GM19238 (cell line): Measurements from ENCODE around the gene NFATC2.

Experiments used
- DNase-seq: peaks from one replicate; pipeline ENCODE4 v3.0.0; 2011; ENCODE audit warnings: low spot score; ENCODE audit not compliant: insufficient read length

NFATC2 gene

GRCh38 chr20:51516855-51517254 is 25.7 kb downstream of the NFATC2 start:
- DNase-seq, result no peak

GRCh38 chr20:51514836-51515235 is 27.7 kb downstream of the NFATC2 start:
- DNase-seq, result no peak

GRCh38 chr20:51514249-51514648 is 28.3 kb downstream of the NFATC2 start:
- DNase-seq, result no peak

- DNase-seq, result no peak
Measured at GRCh38 chr20:51513545-51513944, 29.0 kb downstream of the NFATC2 start.

GRCh38 chr20:51512645-51513044 is 29.9 kb downstream of the NFATC2 start:
- DNase-seq, result no peak

- DNase-seq, result no peak
Measured at GRCh38 chr20:51511861-51512619, 30.5 kb downstream of the NFATC2 start.

GRCh38 chr20:51510936-51511605 is 31.4 kb downstream of the NFATC2 start:
- DNase-seq, result no peak

GRCh38 chr20:51510169-51510568 is 32.4 kb downstream of the NFATC2 start:
- DNase-seq, result no peak

GRCh38 chr20:51509208-51509607 is 33.3 kb downstream of the NFATC2 start:
- DNase-seq, result no peak

- DNase-seq, result no peak
Measured at GRCh38 chr20:51508780-51509179, 33.7 kb downstream of the NFATC2 start.

- no peak for DNase-seq
Measured at GRCh38 chr20:51508158-51508557, 34.4 kb downstream of the NFATC2 start.

- no peak for DNase-seq
Measured at GRCh38 chr20:51507216-51508036, 35.1 kb downstream of the NFATC2 start.

GRCh38 chr20:51506527-51507215 is 35.8 kb downstream of the NFATC2 start:
- no peak for DNase-seq

- no peak for DNase-seq
Measured at GRCh38 chr20:51505566-51505965, 37.0 kb downstream of the NFATC2 start.

- no peak for DNase-seq
Measured at GRCh38 chr20:51503376-51503775, 39.1 kb downstream of the NFATC2 start.

- DNase-seq, result no peak
Measured at GRCh38 chr20:51500936-51501335, 41.6 kb downstream of the NFATC2 start.

GRCh38 chr20:51500311-51500710 is 42.2 kb downstream of the NFATC2 start:
- no peak for DNase-seq

GRCh38 chr20:51498765-51499540 is 43.6 kb downstream of the NFATC2 start:
- no peak for DNase-seq

- peak; percentile 51 for DNase-seq
Measured at GRCh38 chr20:51497542-51498467, 44.7 kb downstream of the NFATC2 start.

GRCh38 chr20:51496964-51497363 is 45.6 kb downstream of the NFATC2 start:
- no peak for DNase-seq
